Sciatic nerve (tissue), 2 donors: Measurements from ENCODE around the gene TBC1D3L. TPM values are rescaled to one million over a fixed set of nuclear protein-coding genes. Genes with fewer than 3 reads are reported as not detected.
"Not testable (repeated sequence)": the region's sequence is repeated elsewhere in the genome, so short reads cannot be mapped to it uniquely, and the experiment has no call there.

Source experiments
- ATAC-seq: fragments of 200-7000 bp; cut with Tn5 transposase; one replicate; pipeline ENCODE4 v1.9.1; 2020; ENCODE audit warnings: mild to moderate bottlenecking, moderate library complexity
- DNase-seq: peaks from one replicate; pipeline ENCODE4 v3.0.0-alpha.2; 2020; ENCODE audit warnings: low spot score
- intact Hi-C: fragments of 100-400 bp; cut with DNase I; formaldehyde crosslinking; loops from one replicate; pipeline ENCODE4 v1.14.2; 2022
- total RNA-seq: library from RNA; stranded (reverse); fragmentation: NEBNext Ultra II Directional; extraction: Animal tissue kit (Norgen Biotek cat#: 25700); gene quantifications from one replicate; pipeline ENCODE4 v1.2.1, GENCODE V29; 2021
- donor health status: DM: no; HTN: no; CAD: no.
- donor health status: DM: no; HTN: no; CAD: no.

The TBC1D3L gene
- total RNA-seq, result 21.6 TPM

DNA sequence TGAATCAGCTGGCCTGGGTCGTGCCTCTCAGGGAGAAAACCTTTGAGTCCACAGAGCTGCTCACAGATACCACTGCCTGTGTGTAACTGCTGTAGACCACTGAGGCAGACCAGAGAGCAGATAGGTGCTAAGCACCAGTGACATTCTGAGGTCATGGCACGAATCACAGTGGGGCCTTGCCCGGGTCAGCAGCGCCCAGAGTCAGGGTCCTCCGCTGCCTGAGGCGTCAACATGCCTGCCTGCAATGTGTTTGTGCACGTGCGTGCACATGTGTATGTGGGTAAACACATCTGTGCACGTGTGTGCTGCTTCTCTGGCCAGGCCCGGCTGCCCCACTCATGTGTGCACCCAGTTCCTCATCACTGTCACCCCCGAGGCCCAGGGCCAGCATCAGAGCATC is at the start of gene TBC1D3L:
TSS of gene TBC1D3L (minus strand) at position 101 of the 400 bp plus-strand sequence. CDS start 1,540 bp downstream, outside the sequence.
- DNase-seq, ATAC-seq, intact Hi-C loops: not testable (repeated sequence)

DNA sequence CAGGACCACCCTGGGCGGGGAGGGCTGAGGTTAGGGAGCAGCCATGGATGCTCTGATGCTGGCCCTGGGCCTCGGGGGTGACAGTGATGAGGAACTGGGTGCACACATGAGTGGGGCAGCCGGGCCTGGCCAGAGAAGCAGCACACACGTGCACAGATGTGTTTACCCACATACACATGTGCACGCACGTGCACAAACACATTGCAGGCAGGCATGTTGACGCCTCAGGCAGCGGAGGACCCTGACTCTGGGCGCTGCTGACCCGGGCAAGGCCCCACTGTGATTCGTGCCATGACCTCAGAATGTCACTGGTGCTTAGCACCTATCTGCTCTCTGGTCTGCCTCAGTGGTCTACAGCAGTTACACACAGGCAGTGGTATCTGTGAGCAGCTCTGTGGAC is 14.8 kb upstream of the TBC1D3L start, which contains the start of gene TBC1D3D:
TSS of gene TBC1D3D (plus strand) at position 301 of the 400 bp plus-strand sequence. CDS start 1,585 bp downstream, outside the sequence.
- ATAC-seq, intact Hi-C loops, DNase-seq: not testable (repeated sequence)

Other genes starting within 250 kb of the TBC1D3L start
- not detected for gene HNF1B, start 244.0 kb downstream of the TBC1D3L start, total RNA-seq
- not detected for gene TBC1D3K, start 64.6 kb downstream of the TBC1D3L start, total RNA-seq
- not detected for gene TBC1D3D, start 14.9 kb upstream of the TBC1D3L start, total RNA-seq
- not detected for gene TBC1D3C, start 79.6 kb upstream of the TBC1D3L start, total RNA-seq
- gene TBC1D3E, start 138.9 kb upstream of the TBC1D3L start, total RNA-seq, result not detected
- not detected for gene TBC1D3, start 203.5 kb upstream of the TBC1D3L start, total RNA-seq